Measurements from ENCODE around the gene GPNMB. TPM values are rescaled to one million over a fixed set of nuclear protein-coding genes. Genes with fewer than 3 reads are reported as not detected.

The GPNMB gene
- total and polyA plus RNA-seq, 2 of the 13 experiments (the other 11 are each of a cell fraction or from before 2014, with no cell fraction given): 1.1 to 1.6 TPM

- no peak for FAIRE-seq
- H4K20me1 ChIP-seq (ENCODE audit: insufficient read depth, low read length): no peaks in the 10 kb centered on the region
- H3K27ac ChIP-seq (ENCODE audit: extremely low read length, insufficient read depth, low read length): no peak overlapping the region
- intact Hi-C loops (cut with micrococcal nuclease; ENCODE audit: unreplicated experiment) (no loop called here), in situ Hi-C loops (cut with HindIII; ENCODE audit: extremely low pct_ligation_motif_present, low pct_unique_long_range_greater_than_20kb) (no loop called here)
- H3K4me2 ChIP-seq (ENCODE audit: low read depth, low read length): no peak overlapping the region
- TF ChIP-seq ZNF703 (CRISPR knock-in tag; IDR thresholded peaks at IDR 0.05; ENCODE audit: borderline replicate concordance) (no peak), ISX (CRISPR knock-in tag; conservative IDR thresholded peaks at IDR 0.05) (no peak), MEIS1 (CRISPR knock-in tag; IDR thresholded peaks at IDR 0.05; ENCODE audit: borderline replicate concordance) (no peak), CSRNP2 (CRISPR knock-in tag; conservative IDR thresholded peaks at IDR 0.05; ENCODE audit: low read depth) (no peak), IRX3 (CRISPR knock-in tag; IDR thresholded peaks at IDR 0.05; ENCODE audit: borderline replicate concordance, low read depth) (no peak), RBFOX2 (IDR thresholded peaks at IDR 0.05; ENCODE audit: low read depth, low read length) (no peak), HMGXB3 (CRISPR knock-in tag; IDR thresholded peaks at IDR 0.05; ENCODE audit: borderline replicate concordance) (no peak), CBX5 (CRISPR knock-in tag; IDR thresholded peaks at IDR 0.05; ENCODE audit: borderline replicate concordance) (no peak), NRL (CRISPR knock-in tag; IDR thresholded peaks at IDR 0.05; ENCODE audit: borderline replicate concordance) (no peak), HOXA9 (CRISPR knock-in tag; IDR thresholded peaks at IDR 0.05; ENCODE audit: borderline replicate concordance) (no peak), ATF7 (IDR thresholded peaks at IDR 0.05) (no peak), ATF7 (CRISPR knock-in tag; IDR thresholded peaks at IDR 0.05) (no peak), KDM3A (CRISPR knock-in tag; IDR thresholded peaks at IDR 0.05; ENCODE audit: low read depth) (no peak), ZFP37 (CRISPR knock-in tag; IDR thresholded peaks at IDR 0.05; ENCODE audit: borderline replicate concordance) (no peak), KMT2B (CRISPR knock-in tag; IDR thresholded peaks at IDR 0.05) (no peak), KLF12 (CRISPR knock-in tag; IDR thresholded peaks at IDR 0.05; ENCODE audit: borderline replicate concordance) (no peak)
- peaks cover 9 to 57% of the 10 kb centered on the region in 2 experiments for H3K27me3 ChIP-seq (ENCODE audit: control insufficient read depth in 1 of 2, insufficient read depth in 2 of 2, low read length in 2 of 2)
- peaks cover 19% of the 10 kb centered on the region for H3K4me1 ChIP-seq (ENCODE audit: insufficient read depth, low read length)
- H3K79me2 ChIP-seq (ENCODE audit: insufficient read depth, low read length): no peaks in the 10 kb centered on the region
- H3K36me3 ChIP-seq (replicated peaks in 1 of 2; ENCODE audit: control insufficient read depth in 1 of 2, insufficient read depth in 2 of 2, low read length in 2 of 2): no peaks in the 10 kb centered on the region
- CTCF ChIA-PET (ENCODE audit: low intra/inter-chr PET ratio, low total read pairs): no interaction called here
- ATAC-seq: no peak
- POLR2A ChIA-PET: no interaction called here
- no TSS peak for BruUV-seq (replicated peaks)
- no peaks in the 10 kb centered on the region for H3K9me3 ChIP-seq (ENCODE audit: low read length)
- no peak overlapping the region for H3K9ac ChIP-seq (ENCODE audit: insufficient read depth, low read depth, low read length)
- DNase-seq (ENCODE audit: low spot score): no peak
- no peak overlapping the region for H2AFZ ChIP-seq (ENCODE audit: low read length)
- no peak overlapping the region for H3K4me3 ChIP-seq (replicated peaks in 1 of 3; ENCODE audit: insufficient read depth in 1 of 3, low read depth in 2 of 3, low read length in 3 of 3)
Observed at GRCh38 chr7:23249486-23249885, 2.9 kb downstream of the GPNMB start.

Measured in HepG2 (cell line).